ELF-1 (cell line): ENCODE results near the gene TXNDC8.
"Not testable (repeated sequence)": the region's sequence is repeated elsewhere in the genome, so short reads cannot be mapped to it uniquely, and the experiment has no call there.

Source experiments
- DNase-seq: peaks from one replicate; pipeline ENCODE4 v3.0.0-alpha.2; 2016; ENCODE audit warnings: low read depth, low spot score

The TXNDC8 gene

DNA sequence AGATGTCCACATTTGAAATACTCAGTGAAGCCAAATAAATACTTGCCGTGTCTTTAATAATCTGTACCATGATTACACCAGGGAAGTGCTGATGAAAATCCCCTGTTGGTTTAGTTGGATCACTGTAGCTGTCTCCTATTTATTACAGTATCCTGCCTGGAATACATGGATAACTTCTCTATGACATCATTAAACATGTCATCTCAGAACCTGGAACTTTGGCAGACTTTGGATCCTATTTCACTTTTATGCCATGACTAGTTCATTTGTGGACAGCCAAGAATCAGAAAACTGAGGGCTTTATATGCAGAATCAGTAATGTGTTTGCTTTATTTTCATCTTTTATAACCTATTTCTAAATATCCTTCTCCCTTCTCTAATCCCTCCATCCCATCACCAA, at the start of gene TXNDC8:
Gene TXNDC8 (minus strand): TSS at position 137 of the 400 bp plus-strand sequence.
- DNase-seq: no peak

DNA sequence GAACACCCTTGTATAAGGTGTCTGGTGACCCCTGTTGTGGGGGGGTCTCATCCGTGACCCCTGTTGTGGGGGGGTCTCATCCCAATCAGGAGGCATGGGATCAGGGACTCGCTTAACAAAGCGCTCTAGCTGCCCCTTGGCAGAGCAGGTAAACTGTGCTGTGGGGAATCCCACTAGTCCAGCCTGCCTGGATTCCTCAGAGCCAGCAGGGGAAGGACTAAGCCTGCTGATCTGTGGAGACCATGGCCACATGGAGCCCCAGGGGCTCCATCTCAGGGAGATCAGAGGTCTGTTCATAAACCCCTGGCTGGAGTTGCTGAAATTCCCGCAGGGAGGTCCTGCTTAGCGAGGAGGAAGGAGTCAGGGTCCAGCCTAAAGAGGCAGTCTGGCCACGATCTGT, 45.8 kb upstream of the TXNDC8 start:
- peak; percentile 36 for DNase-seq

DNA sequence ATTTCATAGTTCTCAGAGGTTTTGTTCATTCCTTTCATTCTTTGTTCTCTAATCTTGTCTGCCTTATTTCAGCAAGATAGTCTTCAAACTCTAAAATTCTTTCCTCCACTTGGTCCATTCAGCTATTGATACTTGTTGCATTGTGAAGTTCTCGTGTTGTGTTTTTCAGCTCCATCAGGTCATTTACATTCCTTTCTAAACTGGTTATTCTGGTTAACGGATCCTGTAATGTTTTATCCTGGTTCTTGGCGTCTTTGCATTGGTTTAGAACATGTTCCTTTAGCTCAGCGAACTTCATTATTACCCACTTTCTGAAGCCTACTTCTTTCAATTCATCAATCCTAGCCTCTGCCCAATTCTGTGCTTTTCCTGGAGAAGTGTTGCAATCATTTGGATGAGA, 45.1 kb upstream of the TXNDC8 start:
- DNase-seq: peak; percentile 2

DNA sequence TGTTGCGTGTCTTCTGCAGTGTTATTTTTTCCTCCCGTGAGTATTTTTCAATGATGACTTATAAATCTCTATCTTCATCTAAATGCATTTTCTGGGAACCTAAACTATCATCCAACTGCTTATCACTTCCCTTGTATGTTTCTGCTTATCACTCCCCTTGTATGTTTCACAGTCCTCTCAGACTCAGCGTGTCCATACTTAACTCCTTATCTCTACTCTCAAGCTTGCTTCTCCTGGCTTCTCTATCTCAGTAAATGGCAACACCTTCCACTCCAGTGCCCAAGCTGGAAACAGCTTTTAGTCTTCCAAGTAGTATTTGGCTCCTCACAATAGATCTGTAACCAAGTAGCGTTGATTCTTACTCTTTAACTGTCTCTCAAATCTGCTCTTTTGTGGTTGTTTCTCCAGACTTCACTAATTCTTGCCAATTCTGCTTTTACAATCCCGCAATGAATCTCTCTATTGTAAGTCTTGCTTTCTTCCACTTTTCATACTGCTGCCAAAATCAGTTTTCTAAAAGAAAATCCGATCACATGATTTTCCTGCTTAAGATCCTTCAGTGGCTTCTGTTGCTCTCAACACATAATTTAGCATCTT, 33.8 kb upstream of the TXNDC8 start:
- no peak for DNase-seq

GRCh38 chr9:110370315-110370714, 32.7 kb upstream of the TXNDC8 start:
- DNase-seq: no peak

GRCh38 chr9:110364451-110364850, 26.8 kb upstream of the TXNDC8 start:
- DNase-seq: no peak

DNA sequence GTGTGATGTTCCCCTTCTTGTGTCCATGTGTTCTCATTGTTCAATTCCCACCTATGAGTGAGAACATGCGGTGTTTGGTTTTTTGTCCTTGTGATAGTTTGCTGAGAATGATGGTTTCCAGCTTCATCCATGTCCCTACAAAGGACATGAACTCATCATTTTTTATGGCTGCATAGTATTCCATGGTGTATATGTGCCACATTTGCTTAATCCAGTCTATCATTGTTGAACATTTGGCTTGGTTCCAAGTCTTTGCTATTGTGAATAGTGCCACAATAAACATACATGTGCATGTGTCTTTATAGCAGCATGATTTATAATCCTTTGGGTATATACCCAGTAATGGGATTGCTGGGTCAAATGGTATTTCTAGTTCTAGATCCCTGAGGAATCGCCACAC, 21.3 kb upstream of the TXNDC8 start:
- not testable (repeated sequence) for DNase-seq

DNA sequence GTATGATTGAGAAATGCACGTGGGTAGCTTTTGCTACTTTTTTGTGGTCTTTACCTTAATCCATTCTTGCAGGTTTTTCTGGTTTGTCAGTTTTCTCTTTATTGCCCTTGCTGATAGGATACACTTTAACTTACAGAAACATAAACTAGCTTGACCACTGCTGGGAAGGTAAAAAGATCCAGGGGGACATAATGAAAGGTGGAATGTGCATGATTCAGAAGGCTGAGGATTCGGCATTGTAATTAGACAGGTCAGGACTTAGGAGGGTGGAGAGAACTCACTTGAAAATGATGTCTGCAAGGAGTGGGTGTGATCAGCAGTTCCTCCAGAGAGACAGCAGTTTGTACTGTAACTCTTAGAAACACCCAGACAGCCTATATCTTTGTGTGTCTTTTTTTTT, 19.8 kb upstream of the TXNDC8 start:
- no peak for DNase-seq

DNA sequence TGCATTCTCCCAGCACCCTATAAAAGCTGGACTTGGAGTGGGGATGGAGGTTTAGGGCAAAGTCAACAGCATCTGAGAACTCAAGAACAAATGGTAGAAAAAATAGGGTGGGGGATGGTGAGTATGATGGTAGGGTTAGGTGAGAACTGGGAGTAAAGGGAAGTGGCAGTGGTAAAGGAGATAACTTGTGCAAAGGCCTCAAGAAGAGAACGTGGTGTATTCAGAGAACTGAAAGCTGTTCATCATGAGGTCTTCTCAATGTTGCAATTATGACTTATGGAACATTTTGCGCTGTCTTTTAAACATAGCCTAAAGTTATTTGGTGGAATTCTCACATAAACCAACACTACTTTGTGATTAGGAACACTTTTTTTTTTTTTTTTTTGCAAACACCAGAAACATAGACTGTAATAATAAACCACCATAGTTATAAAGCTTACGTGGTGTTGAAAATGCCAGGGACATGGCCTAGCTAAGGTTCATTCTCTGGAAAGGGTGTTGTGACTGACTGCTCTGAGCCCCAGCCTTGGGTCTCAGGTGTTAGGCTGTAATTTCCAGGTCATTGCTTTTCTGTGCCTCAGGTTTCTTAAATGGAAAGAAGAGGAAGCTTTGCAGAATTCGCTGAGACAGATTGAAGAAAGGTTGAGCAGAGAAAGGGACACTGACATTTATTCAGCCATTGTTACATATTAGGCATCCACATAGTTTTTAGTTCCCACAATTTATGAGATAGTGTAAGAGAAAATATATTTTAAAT, 19.2 kb upstream of the TXNDC8 start:
- DNase-seq: no peak

DNA sequence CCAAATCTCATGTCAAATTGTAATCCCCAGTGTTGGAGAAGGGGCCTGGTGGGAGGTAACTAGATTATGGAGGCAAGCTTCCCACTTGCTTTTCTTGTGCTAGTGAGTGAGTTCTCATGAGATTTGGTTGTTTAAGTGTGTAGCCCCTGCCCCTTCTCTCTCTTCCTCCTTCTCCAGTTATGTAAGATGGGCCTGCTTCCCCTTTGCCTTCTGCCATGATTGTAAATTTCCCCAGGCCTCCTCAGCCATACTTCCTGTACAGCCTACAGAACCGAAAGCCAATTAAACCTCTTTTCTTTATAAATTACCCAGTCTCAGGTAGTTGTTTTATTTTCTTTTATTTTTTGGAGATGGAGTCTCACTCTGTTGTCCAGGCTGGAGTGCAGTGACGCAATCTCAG, 18.2 kb upstream of the TXNDC8 start:
- no peak for DNase-seq

DNA sequence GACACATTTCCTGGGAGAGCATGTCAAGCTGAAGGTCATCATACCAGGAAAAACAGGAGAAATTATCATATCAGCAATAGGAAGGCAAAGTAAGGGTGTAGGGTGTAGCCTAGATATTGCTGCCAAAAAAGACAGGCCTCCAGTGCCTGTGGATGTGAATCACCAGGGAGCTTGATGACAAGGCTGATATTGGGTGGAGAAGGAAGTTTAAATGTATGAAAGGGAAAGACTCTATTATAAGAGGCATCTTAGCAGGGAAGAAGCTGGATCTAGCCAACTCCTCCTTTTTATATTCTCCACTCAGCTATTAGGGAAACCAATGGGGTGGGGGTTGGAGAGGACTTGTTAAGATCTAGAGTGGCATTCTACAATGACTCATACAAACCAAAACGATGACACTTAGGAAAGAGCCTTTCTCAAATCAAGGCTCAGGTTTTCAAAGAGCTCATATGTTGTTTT, 13.4 kb upstream of the TXNDC8 start:
- no peak for DNase-seq

- no peak for DNase-seq
Measured at GRCh38 chr9:110346325-110346724, 8.7 kb upstream of the TXNDC8 start.

DNA sequence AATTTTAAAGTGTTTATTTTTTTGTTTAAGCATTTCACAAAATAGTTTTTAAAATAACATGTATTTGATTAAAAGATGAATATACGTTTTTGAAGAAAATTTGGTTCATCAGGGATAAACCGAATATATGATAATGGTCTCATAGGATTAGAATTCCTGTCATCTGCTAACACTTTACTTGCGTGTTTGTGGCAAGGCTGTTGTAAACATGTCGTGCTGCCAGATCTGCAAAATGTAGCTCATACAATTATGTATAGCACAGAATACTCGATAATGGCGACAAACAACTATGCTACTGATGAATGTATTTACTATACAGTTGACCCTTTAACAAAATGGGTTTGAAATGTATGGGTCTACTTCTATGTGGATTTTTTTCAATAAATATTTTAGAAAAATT, 7.2 kb upstream of the TXNDC8 start:
- DNase-seq: no peak

DNA sequence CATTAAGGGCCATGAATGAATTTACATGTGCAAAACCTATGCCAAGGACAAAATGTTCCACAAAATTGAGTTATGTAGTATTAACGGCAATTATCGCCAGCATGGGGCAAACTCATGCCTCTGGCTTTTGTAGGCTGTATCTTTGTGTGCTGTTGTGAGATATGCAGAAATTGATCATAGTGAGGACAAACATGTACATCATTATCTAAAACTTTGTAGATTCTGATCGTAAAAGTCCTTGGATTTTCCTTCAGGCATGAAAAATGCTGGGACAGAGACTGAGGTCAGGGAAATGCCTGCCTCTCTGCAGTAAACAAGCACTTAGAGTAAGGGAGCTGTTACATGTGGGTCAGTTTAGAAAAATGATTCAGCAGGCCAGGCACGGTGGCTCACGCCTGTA, 5.9 kb upstream of the TXNDC8 start:
- no peak for DNase-seq

DNA sequence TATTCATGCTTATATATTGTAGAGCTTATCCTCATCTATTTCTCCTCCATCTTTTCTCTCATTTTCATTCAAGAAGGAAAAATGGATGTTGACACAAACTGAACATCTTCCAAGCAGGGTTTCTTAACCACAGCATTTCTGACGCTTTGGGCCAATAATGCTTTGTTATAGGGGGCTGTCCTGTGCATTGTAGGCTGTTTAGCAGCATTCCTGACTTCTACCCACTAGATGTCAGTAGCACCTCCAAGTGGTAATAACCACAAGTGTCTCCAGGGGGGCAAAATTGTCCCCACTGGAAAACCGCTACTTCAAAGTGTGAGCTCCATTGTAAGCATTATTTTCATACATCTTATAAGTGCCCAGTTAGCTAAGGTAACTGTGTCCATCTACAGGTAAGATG, 2.6 kb upstream of the TXNDC8 start:
- peak; percentile 8 for DNase-seq

DNA sequence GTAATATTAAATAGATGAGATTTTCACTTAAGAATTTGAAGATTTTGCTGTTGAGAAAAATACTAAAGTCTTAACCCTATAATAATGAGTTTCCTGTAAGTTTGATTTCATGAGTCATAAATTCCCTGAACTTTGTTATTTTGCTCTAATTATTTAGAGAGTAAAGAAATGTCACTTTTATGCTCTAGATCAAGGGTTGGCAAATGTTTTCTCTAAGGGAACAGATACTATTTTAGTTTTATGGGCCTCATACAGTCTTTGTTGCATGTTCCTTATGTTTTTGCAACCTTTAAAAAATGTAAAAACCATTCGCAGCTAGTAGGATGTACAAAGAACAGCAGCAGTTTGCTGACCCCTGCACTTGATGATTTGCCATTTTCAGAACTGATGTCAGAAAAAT, 480 bp upstream of the TXNDC8 start:
- no peak for DNase-seq

GRCh38 chr9:110336363-110336762, 1.3 kb downstream of the TXNDC8 start:
- no peak for DNase-seq

DNA sequence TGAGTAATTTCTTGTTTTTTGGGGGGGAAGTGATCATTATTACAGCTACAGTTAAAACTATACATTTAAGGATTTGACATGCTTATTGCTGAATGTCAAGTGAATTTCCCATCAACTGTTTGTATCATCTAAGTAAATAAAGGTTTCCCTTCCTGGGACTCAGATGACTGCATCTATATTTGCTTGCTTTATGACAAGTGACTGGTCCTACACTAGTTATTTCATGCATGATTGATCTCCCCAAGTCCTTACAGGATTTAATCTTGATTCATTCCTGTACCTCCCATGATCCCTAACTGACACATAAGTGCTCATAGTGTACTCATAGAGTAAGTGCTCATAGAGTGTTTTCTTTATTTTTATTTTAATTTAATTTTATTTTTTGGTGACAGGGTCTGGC, 2.8 kb downstream of the TXNDC8 start:
- DNase-seq: no peak

DNA sequence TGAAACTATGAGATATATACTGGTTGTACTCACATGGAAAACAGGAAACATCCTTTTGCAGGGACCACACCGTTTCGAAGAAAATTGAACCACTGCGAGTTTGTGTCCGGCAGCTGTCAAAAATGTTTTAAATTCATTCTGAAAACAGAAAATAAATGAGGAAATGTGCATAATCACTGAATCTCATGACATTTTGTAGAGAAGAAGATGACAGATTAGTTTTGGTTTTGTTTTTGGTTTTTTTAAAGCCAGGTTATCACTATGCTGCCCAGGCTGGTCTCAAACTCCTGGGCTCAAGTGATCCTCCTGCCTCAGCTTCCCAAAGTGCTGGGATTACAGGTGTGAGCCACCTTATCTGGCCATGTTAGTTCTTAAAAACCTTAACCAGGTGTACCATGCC, 3.5 kb downstream of the TXNDC8 start:
- DNase-seq: no peak

DNA sequence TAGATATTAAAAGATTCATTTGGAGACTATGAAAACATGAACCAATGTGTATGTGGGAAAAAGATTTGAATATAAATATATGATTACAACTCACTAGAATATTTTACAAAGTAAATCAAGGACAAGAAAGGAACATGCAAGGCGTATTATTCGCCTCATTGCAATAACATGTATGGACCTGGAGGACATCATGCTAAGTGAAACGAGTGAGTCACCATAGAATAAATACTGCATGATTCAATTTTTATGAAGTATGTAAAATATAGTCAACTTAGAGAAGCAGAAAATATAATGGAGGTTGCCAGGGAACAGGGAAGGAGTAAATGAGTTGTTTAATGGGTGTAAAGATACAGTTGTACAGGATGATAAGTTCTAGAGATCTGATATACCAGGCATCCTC, 4.9 kb downstream of the TXNDC8 start:
- DNase-seq: no peak

- DNase-seq: no peak
Measured at GRCh38 chr9:110330484-110331105, 7.1 kb downstream of the TXNDC8 start.

GRCh38 chr9:110329639-110330230, 7.9 kb downstream of the TXNDC8 start:
- no peak for DNase-seq

- DNase-seq: no peak
Measured at GRCh38 chr9:110328763-110329162, 8.9 kb downstream of the TXNDC8 start.
